DOHH2 (cell line): ENCODE results near the gene SCO2.

ENCODE experiments used
- H3F3A ChIP-seq: fragments of 200-600 bp; sonication (generic), shearing (Covaris generic); 2 replicates; pipeline ENCODE4 v1.6.0; 2016; ENCODE audit warnings: antibody characterized with exemption, mild to moderate bottlenecking; ENCODE audit not compliant: control insufficient read depth, insufficient read depth
- H3K27ac ChIP-seq: fragments of 200-600 bp; sonication (generic); 2 replicates; pipeline ENCODE4 v1.5.1; 2014; ENCODE audit warnings: low read depth, mild to moderate bottlenecking, low read length, moderate library complexity
- H3K27me3 ChIP-seq: fragments of 200-600 bp; sonication (generic); 2 replicates; pipeline ENCODE4 v1.6.1; 2014; ENCODE audit warnings: mild to moderate bottlenecking, low read length, mixed read lengths; ENCODE audit not compliant: control insufficient read depth
- H3K36me3 ChIP-seq: fragments of 200-600 bp; sonication (generic); 2 replicates; pipeline ENCODE4 v1.6.1; 2014; ENCODE audit warnings: mild to moderate bottlenecking, low read length, moderate library complexity, mixed read lengths; ENCODE audit not compliant: control insufficient read depth
- H3K4me1 ChIP-seq: fragments of 200-600 bp; sonication (generic); 2 replicates; pipeline ENCODE4 v1.6.1; 2014; ENCODE audit warnings: mild to moderate bottlenecking, low read length, mixed read lengths; ENCODE audit not compliant: control insufficient read depth
- H3K4me2 ChIP-seq: fragments of 200-600 bp; sonication (generic); 2 replicates; pipeline ENCODE4 v1.6.0; 2014; ENCODE audit warnings: mild to moderate bottlenecking, low read length, moderate library complexity
- H3K4me3 ChIP-seq: fragments of 200-600 bp; sonication (generic); 2 replicates; pipeline ENCODE4 v1.5.1; 2014; ENCODE audit warnings: mild to moderate bottlenecking, low read length, mixed read lengths
- H3K79me2 ChIP-seq: fragments of 200-600 bp; sonication (generic); 2 replicates; pipeline ENCODE4 v1.6.1; 2014; ENCODE audit warnings: mild to moderate bottlenecking, low read length, mixed read lengths; ENCODE audit not compliant: control insufficient read depth
- H3K9me2 ChIP-seq: fragments of 200-600 bp; sonication (generic); replicated peaks from 2 replicates; pipeline ENCODE4 v1.6.1; 2014; ENCODE audit warnings: mild to moderate bottlenecking, low read length, mixed read lengths; ENCODE audit not compliant: control insufficient read depth
- H3K9me3 ChIP-seq: fragments of 200-600 bp; sonication (generic); 2 replicates; pipeline ENCODE4 v1.6.1; 2014; ENCODE audit warnings: antibody characterized with exemption, low read length, mixed read lengths; ENCODE audit not compliant: control insufficient read depth, insufficient read depth
- H4K20me1 ChIP-seq: fragments of 200-600 bp; sonication (generic); 2 replicates; pipeline ENCODE4 v1.6.0; 2014; ENCODE audit warnings: low read depth, mild to moderate bottlenecking, antibody characterized with exemption, low read length, moderate library complexity; ENCODE audit not compliant: control insufficient read depth, insufficient read depth
- CTCF ChIP-seq: fragments of 200-600 bp; sonication (generic); IDR thresholded peaks from one replicate; pipeline ENCODE4 v1.5.1; 2014; ENCODE audit warnings: antibody characterized with exemption, mild to moderate bottlenecking, low read depth, low read length; ENCODE audit not compliant: poor library complexity, severe bottlenecking
- EZH2phosphoT487 ChIP-seq: fragments of 200-600 bp; sonication (generic); IDR thresholded peaks from 2 replicates; pipeline ENCODE4 v1.6.1; 2017; ENCODE audit warnings: borderline replicate concordance, mild to moderate bottlenecking, antibody characterized with exemption, low read length, moderate library complexity, mixed read lengths

Gene SCO2

GRCh38 chr22:50522806-50523438, 2.5 kb downstream of the SCO2 start:
- no peaks in the 10 kb centered on the region for H4K20me1 ChIP-seq
- H3K27me3 ChIP-seq, result no peaks in the 10 kb centered on the region
- peaks cover 22% of the 10 kb centered on the region for H3K4me1 ChIP-seq
- no peaks in the 10 kb centered on the region for H3K9me3 ChIP-seq
- no peak overlapping the region for H3K4me2 ChIP-seq
- TF ChIP-seq EZH2phosphoT487, result no peak
- TF ChIP-seq CTCF, result no peak
- H3K79me2 ChIP-seq, result peaks cover 54% of the 10 kb centered on the region
- H3F3A ChIP-seq, result peaks cover 8% of the 10 kb centered on the region
- H3K27ac ChIP-seq, result no peak overlapping the region
- H3K4me3 ChIP-seq, result no peak overlapping the region
- H3K9me2 ChIP-seq, result no peaks in the 10 kb centered on the region
- H3K36me3 ChIP-seq, result peaks cover 64% of the 10 kb centered on the region

- H4K20me1 ChIP-seq, result no peaks in the 10 kb centered on the region
Measured at GRCh38 chr22:50522208-50522805, 3.1 kb downstream of the SCO2 start.

GRCh38 chr22:50521710-50522109, 3.7 kb downstream of the SCO2 start:
- H3K27me3 ChIP-seq, result no peaks in the 10 kb centered on the region
- 0 out of 2 replicates have a peak, but pooled peaks cover 3% of the 10 kb centered on the region for H4K20me1 ChIP-seq
- no peaks in the 10 kb centered on the region for H3K9me3 ChIP-seq
- H3F3A ChIP-seq, result no peaks in the 10 kb centered on the region
- H3K4me3 ChIP-seq, result no peak overlapping the region
- TF ChIP-seq EZH2phosphoT487 (no peak), CTCF (no peak)
- peaks cover 62% of the 10 kb centered on the region for H3K79me2 ChIP-seq
- peaks cover 76% of the 10 kb centered on the region for H3K36me3 ChIP-seq
- no peak overlapping the region for H3K27ac ChIP-seq
- H3K4me1 ChIP-seq, result peaks cover 13% of the 10 kb centered on the region
- H3K4me2 ChIP-seq, result no peak overlapping the region
- no peaks in the 10 kb centered on the region for H3K9me2 ChIP-seq

More at GRCh38 chr22:50522208-50522805, 3.1 kb downstream of the SCO2 start:
- Histone ChIP-seq H3K79me2 (peaks cover 59% of the 10 kb centered on the region), H3K4me2 (no peak overlapping the region), H3K36me3 (peaks cover 70% of the 10 kb centered on the region), H3K4me1 (peaks cover 19% of the 10 kb centered on the region), H3K27ac (no peak overlapping the region), H3F3A (peaks cover 2% of the 10 kb centered on the region; the same call in 1 of the 2 replicates), H3K9me3 (no peaks in the 10 kb centered on the region), H3K4me3 (no peak overlapping the region), H3K9me2 (no peaks in the 10 kb centered on the region), H3K27me3 (no peaks in the 10 kb centered on the region)
- TF ChIP-seq CTCF (no peak), EZH2phosphoT487 (no peak)
